ENCODE measurements around the gene HSD17B12.

Gene HSD17B12

GRCh38 chr11:43688394-43688793, 7.9 kb downstream of the HSD17B12 start:
- DNase-seq (ENCODE audit: low read depth): no peak

- DNase-seq (ENCODE audit: low read depth): no peak
Observed at GRCh38 chr11:43689167-43689566, 8.6 kb downstream of the HSD17B12 start.

GRCh38 chr11:43690929-43691725, 10.6 kb downstream of the HSD17B12 start:
- no peak for DNase-seq (ENCODE audit: low read depth)

GRCh38 chr11:43691806-43692205, 11.3 kb downstream of the HSD17B12 start:
- DNase-seq (ENCODE audit: low read depth): no peak

GRCh38 chr11:43693069-43693468, 12.5 kb downstream of the HSD17B12 start:
- DNase-seq (ENCODE audit: low read depth): no peak

- DNase-seq (ENCODE audit: low read depth): no peak
Observed at GRCh38 chr11:43693731-43694130, 13.2 kb downstream of the HSD17B12 start.

GRCh38 chr11:43694477-43694876, 13.9 kb downstream of the HSD17B12 start:
- DNase-seq (ENCODE audit: low read depth): no peak

- no peak for DNase-seq (ENCODE audit: low read depth)
Observed at GRCh38 chr11:43697679-43698078, 17.1 kb downstream of the HSD17B12 start.

GRCh38 chr11:43699870-43700269, 19.3 kb downstream of the HSD17B12 start:
- no peak for DNase-seq (ENCODE audit: low read depth)

GRCh38 chr11:43706631-43707030, 26.1 kb downstream of the HSD17B12 start:
- DNase-seq (ENCODE audit: low read depth): no peak

- no peak for DNase-seq (ENCODE audit: low read depth)
Observed at GRCh38 chr11:43708776-43709175, 28.2 kb downstream of the HSD17B12 start.

- no peak for DNase-seq (ENCODE audit: low read depth)
Observed at GRCh38 chr11:43709689-43710088, 29.2 kb downstream of the HSD17B12 start.

- DNase-seq (ENCODE audit: low read depth): no peak
Observed at GRCh38 chr11:43712676-43713075, 32.1 kb downstream of the HSD17B12 start.

GRCh38 chr11:43718373-43718772, 37.8 kb downstream of the HSD17B12 start:
- DNase-seq (ENCODE audit: low read depth): no peak

GRCh38 chr11:43723617-43724016, 43.1 kb downstream of the HSD17B12 start:
- no peak for DNase-seq (ENCODE audit: low read depth)

- no peak for DNase-seq (ENCODE audit: low read depth)
Observed at GRCh38 chr11:43732225-43732624, 51.7 kb downstream of the HSD17B12 start.

GRCh38 chr11:43734256-43734655, 53.7 kb downstream of the HSD17B12 start:
- DNase-seq (ENCODE audit: low read depth): no peak

GRCh38 chr11:43735115-43735514, 54.6 kb downstream of the HSD17B12 start:
- no peak for DNase-seq (ENCODE audit: low read depth)

GRCh38 chr11:43735961-43736360, 55.4 kb downstream of the HSD17B12 start:
- no peak for DNase-seq (ENCODE audit: low read depth)

GRCh38 chr11:43736502-43737200, 56.1 kb downstream of the HSD17B12 start:
- no peak for DNase-seq (ENCODE audit: low read depth)

GRCh38 chr11:43737201-43737590, 56.7 kb downstream of the HSD17B12 start:
- no peak for DNase-seq (ENCODE audit: low read depth)

- no peak for DNase-seq (ENCODE audit: low read depth)
Observed at GRCh38 chr11:43738600-43739409, 58.3 kb downstream of the HSD17B12 start.

GRCh38 chr11:43746670-43747069, 66.1 kb downstream of the HSD17B12 start:
- no peak for DNase-seq (ENCODE audit: low read depth)
